GM20000 (cell line): ENCODE measurements around the gene PDGFRB.

ENCODE experiments used
- DNase-seq: peaks from one replicate; pipeline ENCODE4 v3.0.0; 2012; ENCODE audit warnings: low spot score
- CTCF ChIP-seq: IDR thresholded peaks from 2 replicates; pipeline ENCODE4 v1.5.1; 2012; ENCODE audit warnings: mild to moderate bottlenecking, control low read depth; ENCODE audit errors: extremely low read depth, missing control alignments

The PDGFRB gene

GRCh38 chr5:150157168-150157567 is 1.5 kb upstream of the PDGFRB start:
- no peak for DNase-seq
- TF ChIP-seq CTCF, result no peak

GRCh38 chr5:150156540-150156939 is 895 bp upstream of the PDGFRB start:
- no peak for DNase-seq
- TF ChIP-seq CTCF, result no peak

- DNase-seq, result no peak
- no peak for TF ChIP-seq CTCF
Observed at GRCh38 chr5:150156027-150156368, 353 bp upstream of the PDGFRB start.

- no peak for DNase-seq
- TF ChIP-seq CTCF, result no peak
Observed at GRCh38 chr5:150154618-150155128, 972 bp downstream of the PDGFRB start.

GRCh38 chr5:150153957-150154617 is 1.6 kb downstream of the PDGFRB start:
- no peak for TF ChIP-seq CTCF
- no peak for DNase-seq

- no peak for DNase-seq
- TF ChIP-seq CTCF, result no peak
Observed at GRCh38 chr5:150153483-150153882, 2.2 kb downstream of the PDGFRB start.

- DNase-seq, result no peak
- TF ChIP-seq CTCF, result no peak
Observed at GRCh38 chr5:150152636-150153462, 2.8 kb downstream of the PDGFRB start.
